Central memory CD4-positive, alpha-beta T cell (primary cell): ENCODE data around the gene PFDN2.

Experiments
- DNase-seq: peaks from one replicate; pipeline ENCODE4 v3.0.0; 2022

The PFDN2 gene

GRCh38 chr1:161051219-161051618 is 66.6 kb downstream of the PFDN2 start:
- no peak for DNase-seq
